T follicular helper cell (primary cell): ENCODE measurements around the gene MYBPC1.

Experiments
- DNase-seq: peaks from one replicate; pipeline ENCODE4 v3.0.0-alpha.2; 2020; ENCODE audit warnings: low read depth

MYBPC1 gene

DNA sequence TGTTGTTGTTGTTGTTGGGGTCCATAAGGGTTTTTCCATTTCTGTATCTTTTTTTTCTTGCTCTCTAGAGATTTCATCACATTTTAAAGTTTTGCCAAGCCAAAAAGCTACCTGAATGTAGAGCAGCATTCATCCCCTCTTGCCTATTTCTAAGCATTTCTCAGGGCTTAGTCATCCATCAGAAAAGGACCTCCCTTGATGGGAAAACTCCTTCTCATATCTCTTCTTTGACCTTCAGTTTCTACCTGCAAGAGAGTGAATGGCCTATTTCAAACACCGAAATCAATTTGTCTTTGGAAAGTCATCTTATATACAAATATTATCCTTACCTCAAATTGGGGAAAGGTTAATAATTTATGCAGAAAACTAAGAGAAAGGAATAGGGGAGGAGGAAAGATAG is 4.5 kb downstream of the MYBPC1 start:
- DNase-seq, result no peak

DNA sequence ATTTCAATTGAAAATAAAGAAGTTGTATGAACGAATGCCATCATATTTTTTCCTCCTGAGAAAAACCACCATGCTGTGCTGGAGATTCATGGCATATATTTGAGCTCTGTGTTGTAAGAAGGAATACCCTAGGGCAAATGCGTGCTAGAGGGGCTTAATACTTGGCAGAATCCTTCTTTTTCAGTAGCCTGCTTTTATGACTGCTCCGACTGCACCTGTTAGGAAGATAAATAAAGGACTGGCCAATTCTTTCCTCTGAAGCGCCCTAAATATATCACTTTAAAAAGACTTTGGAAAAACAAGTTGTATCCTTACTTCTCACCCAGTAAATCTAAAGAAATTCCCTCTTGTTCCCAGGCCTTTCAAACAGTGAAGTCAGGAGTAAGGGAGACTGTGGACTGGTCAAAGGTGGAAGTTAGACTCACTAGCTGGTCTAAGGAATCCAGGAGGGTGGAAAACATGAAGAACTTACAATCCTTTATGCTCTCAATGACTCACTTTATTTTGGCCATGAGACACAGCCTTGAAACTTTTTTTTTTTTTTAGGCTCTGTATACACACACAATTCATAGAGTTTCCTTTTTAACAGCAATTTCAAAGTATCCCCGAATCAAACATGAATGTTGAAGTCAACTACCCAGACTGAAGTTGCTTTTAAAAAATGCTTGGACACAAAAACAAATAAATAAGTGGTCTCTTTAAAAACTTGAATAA is 5.2 kb downstream of the MYBPC1 start:
- DNase-seq, result no peak

DNA sequence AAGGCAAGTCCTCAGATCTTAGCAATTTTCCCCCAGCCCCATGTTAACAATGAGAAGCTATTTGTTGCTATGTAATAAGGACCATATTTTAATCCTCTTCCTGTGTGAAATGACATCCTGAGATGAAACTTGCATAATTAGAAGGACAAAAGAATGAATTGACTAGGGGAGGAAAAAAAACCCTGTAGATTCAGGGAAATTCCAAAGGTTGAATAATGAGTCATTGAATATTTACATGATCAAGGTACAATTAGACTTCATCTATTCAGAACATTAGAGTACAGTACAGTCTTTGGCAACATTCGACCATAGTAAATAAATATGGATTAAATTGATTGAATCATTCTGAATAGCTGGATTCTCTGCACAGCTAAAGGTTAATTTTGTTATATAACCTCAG is 9.4 kb downstream of the MYBPC1 start:
- no peak for DNase-seq

DNA sequence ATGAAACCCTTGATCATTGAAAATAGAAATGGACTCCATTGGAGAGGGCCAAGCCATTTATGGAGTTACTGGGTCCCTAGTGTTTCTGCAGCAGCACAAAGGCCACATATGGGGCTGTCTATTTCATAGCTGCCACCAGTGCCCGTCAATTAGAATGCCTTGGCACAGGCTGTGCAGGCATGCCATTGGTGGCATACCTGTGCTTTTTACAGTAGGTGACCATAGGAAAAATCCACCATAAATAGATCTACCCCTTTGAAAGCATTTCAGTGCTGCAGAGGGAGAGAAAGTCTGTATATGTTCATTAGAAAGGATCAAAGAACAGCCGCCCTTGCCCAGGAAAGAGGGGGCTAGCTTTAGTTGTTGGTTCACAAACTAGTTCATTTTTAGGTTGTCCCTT is 13.1 kb downstream of the MYBPC1 start:
- no peak for DNase-seq

DNA sequence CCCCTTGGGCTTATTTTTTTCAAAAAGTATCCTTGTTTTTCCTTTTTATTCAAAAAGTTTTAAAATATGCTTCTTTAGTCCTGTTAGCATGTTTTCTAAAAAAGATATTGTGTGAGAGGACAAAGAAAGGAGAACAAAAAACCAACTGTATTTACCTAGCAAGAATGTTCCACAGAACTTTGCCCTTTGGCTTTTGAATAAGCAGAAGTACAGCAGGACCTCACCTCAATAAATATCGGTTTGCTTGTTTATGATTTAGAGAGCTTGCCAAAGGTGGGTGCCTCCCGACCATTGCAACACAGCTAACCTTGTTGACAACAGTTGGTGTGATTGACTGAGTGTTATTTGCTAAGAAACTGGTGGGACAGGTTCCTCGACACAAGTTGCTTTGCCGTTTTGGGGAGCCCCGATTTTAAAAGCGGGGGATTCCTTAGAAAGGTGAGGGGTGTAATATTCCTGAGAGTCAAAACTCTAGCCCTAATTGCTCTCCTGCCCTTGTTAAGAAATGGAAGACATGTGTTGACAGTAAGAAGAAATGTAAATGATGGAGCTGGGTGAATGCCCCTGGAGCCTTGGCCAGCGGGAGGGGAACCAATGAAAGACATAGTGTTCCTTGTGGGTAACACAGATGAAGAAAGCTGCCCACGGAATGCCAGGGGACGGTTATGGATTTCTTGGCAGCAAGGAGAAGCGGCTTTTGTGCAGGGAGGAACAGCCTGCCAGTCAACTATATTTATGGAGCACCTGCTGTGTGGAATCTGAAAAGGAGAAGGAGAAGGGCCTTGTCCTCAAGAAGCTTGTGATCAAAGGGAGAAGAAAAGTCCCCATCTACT is 13.7 kb downstream of the MYBPC1 start:
- DNase-seq, result no peak

DNA sequence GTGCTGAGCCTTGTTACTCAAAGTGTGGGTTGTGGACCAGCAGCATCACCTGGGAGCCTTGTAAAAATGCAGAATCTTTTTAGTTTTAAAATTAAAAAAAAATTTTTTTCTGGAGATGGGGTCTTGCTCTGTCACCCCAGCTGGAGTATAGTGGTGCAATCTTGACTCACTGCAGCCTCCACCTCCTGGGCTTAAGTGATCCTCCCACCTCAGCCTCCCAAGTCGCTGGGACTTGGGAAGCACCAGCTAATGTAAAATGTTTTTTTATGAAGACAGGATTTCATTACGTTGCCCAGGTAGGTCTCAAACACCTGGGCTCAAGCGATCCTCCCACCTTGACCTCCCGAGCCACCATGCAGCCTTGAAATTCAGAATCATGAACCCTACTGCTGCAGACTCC is 14.4 kb downstream of the MYBPC1 start:
- no peak for DNase-seq

GRCh38 chr12:101612160-101612916 is 17.6 kb downstream of the MYBPC1 start:
- DNase-seq, result no peak

GRCh38 chr12:101616027-101616494 is 21.3 kb downstream of the MYBPC1 start:
- no peak for DNase-seq

DNA sequence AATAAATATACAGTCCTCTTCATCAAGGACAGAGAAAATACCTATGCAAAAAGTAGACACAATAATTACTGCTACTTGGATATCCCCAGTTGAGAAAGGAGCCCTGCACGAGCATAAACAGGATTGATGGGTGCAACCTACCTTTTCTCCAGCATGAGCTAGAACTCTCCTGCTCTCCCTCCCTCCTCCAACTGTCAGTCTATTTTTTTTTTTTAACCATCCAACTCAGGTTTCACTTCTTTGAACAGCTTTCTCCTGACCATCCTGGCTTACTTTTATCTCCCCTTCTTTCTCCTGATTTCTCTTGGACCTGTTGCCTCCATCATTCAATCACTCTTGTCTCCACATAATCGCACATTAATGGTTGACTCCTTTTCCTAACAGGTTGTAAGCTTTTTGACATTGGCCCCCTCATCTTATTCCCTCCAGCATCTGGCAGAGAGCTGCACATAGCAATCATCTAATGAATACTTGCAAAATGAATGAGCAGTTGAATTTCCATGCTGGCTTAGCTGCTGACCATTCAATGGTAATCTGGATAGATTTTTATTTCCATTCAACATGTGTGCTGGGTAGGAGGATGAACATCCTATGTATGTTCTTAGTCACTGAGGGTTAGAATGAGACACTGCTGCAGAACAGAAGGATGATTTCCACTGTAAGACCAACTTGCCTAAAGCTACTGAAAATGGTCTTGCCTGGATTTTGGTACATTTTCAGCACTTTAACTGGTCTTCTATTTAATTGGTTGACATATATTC is 24.4 kb downstream of the MYBPC1 start:
- DNase-seq, result no peak

DNA sequence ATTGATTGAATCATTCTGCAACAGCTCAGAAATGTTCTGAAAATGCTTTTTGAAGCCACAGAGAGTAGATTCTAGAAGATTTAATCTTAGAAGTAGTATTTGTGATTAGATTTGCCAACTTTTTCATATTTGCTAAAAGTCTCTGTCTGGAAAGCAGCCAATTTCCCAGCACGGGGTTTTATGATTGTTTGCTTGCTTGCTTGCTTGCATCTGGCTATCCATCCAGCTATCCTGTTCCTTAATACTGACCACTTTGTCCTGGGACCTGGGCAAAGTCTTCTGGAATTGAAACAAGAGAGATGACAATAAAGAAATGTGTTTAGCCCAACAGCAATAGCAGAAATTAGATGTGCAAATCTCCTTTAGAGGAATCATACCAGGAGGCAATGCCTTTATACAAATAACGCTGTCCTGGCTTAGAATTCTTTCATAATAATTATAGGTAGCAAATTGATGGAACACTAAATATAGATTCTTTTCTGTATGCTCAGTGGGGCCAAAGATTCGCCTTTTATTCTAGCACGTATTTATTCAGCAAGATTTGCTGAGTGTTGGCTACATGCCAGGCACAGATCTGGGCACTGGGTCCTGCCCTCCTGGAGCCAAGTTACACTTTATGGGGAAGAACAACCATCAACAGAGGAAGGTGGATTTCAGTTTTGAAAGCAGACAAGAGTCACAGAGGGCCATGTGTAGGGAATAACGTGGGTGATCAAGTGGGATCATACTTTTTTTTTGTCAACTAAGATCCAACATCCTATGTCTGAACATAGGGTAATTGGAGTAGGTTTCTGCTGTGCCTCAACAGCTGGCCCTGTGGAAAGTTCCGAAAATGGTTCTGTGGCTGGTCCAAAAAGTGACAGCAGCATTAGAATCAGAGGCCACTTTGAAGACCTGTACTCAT is 25.3 kb downstream of the MYBPC1 start:
- DNase-seq, result no peak

DNA sequence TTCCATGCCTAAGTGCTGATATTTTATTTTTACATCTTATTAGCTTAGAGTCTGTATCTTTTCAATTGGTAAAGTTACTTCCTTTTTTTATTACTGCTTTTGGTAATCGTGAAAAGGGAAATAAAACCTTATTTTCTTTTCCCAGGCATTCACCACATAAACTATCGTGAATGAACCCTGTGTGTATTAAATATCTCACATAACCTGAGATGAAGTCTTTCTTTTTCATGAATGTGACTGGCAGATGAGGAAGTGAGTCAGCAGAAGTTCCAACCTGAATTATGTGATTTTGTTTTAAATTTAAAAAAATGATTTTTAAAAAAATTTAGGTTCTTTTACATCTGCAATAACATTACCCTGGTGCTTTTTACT is 26.0 kb downstream of the MYBPC1 start:
- no peak for DNase-seq

- DNase-seq, result no peak
These were observed 33.9 kb downstream of the MYBPC1 start for GRCh38 chr12:101628676-101629075.

DNA sequence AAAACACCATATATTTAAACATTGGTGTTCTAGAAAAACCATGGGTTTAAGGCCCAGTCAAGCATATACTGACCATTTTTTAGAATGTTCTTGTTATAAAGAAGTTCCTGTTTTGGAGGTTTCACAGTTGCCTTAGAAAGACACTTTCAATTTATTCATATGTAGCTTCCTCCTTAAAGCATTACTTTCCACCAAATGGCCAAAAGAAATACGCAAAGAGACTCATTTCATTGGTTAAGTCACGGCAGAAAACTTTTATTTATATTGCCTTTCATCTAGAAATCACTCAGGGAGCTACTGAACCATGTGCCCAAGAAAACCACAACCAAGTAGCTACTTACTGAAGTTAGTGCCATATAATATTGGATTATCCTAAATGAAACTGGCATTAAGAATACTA is 40.0 kb downstream of the MYBPC1 start:
- no peak for DNase-seq

- DNase-seq, result no peak
These were observed 43.2 kb downstream of the MYBPC1 start for GRCh38 chr12:101637936-101638335.

DNA sequence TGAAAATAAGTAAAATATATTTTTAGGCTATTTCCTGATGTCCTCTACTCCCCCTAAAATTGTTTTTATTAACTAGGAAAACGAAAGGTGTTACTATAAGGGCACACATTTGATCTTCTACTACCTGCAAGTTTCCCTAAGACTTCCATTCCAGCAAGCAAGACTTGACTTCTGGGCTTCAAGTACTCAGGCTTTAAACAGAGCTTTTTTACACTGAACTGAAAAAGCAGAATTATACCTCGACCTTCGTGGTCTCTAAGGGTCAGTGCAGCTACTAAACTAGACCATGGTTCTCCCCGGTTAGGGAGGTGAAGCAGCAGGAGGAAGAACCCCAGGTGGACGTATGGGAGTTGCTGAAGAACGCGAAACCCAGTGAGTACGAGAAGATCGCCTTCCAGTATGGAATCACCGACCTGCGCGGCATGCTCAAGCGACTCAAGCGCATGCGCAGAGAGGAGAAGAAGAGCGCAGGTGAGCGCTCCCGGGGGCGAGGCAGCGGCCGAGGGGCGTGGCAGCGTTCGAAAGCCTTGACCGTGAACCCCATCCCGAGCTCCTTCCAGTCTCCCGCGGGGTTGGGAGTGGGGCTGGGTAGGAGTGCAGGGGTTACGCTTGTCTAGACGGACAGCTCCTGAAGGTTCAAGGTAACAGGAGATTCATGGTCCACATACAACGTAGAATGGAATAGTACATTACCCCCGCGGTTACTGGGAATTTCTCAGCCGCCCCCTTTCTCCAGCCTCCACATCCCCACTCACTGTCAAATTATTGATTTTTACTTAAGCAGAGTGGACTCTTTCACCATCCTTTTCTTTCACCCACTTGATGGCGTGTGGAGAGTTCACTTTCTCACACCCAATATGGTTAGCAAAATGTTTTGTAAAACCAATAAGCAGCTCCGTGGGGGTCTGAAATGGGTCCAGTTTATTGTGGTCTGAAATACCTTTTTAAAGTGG is 47.6 kb downstream of the MYBPC1 start:
- DNase-seq, result no peak

DNA sequence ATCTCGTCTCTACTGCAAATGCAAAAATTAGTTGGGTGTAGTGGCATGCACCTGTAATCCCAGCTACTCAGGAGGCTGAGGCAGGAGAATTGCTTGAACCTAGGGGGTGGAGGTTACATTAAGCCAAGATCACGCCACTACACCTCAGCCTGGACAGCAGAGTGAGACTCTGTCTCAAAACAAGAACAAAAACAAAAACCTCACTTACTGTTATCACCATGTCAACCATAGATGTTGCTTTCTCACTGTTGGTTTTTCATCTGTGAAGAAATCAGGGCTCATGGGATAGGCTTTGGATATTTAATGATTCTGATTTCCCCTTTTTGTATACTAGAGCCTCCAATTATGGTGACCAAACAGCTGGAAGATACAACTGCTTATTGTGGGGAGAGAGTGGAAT is 52.9 kb downstream of the MYBPC1 start:
- DNase-seq, result no peak

DNA sequence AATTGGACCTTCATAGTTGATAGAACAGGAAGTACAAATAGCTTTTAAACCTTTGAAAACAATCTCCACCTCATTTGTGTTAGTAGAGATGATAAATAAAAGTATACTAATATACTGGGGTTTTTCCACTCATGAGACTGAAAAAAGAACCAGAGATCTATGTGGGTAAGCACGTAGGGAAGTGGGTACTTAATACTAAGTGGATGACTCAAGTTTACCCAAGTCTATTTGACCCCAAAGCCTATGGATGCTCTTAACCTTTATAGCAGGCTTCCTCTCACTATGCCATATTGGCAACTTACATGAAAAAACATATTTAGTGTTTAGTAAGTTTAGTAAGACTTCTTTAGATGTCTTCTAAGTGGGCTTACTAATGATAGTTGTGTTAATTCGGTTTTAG is 53.4 kb downstream of the MYBPC1 start:
- no peak for DNase-seq

DNA sequence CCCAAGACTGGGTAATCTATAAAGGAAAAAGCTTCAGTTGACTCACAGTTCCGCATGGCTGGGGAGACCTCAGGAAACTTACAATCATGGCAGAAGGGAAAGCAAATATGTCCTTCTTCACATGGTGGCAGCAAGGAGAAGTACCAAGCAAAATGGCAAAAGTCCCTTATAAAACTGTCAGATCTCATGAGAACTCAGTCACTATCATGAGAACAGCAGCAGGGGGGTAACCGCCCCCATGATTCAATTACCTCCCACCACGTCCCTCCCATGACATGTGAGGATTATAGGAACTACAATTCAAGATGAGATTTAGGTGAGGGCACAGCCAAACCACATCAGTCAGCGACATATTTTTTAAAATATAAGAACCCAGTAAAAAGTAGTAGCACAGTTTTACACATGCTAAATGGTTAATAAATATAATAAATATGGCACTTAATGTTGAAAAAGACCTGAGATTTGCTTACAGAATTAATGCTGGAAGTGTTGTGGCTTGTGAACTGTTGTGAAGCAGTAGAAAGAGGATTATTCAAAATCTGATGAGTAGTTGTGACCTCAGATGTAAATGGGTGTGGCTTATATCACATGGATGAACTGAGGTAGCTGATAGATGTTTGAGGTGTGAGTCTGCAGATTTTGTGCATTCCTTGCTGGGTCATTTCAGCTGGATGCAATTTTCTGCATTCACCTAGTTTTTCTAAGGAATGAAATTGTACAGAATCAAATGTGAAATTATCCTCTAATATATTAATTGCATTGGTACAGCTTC is 55.8 kb downstream of the MYBPC1 start:
- DNase-seq, result no peak

DNA sequence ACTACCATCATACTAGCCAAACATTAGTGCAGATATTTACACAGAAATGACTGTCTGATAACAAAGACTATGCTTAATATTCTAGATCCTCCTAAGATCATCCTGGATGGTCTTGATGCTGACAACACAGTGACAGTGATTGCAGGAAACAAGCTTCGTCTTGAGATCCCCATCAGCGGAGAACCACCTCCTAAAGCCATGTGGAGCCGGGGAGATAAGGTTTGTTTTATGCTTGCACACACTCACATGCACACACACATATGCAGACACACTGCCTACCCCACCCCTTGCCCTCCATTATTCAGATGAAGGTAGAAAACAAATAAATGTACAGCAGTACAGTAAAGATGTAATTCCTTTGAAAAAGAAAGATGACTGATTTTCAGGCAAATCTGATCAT is 58.3 kb downstream of the MYBPC1 start:
- DNase-seq, result no peak
